ENCODE measurements around the gene SLC25A39. TPM values are rescaled to one million over a fixed set of nuclear protein-coding genes. Genes with fewer than 3 reads are reported as not detected.
A peak's percentile ranks its signal among the peaks of the same experiment; 100 is the strongest.

Gene SLC25A39
- total RNA-seq, 1 donor from 2014 or later: 65.2 TPM

DNA sequence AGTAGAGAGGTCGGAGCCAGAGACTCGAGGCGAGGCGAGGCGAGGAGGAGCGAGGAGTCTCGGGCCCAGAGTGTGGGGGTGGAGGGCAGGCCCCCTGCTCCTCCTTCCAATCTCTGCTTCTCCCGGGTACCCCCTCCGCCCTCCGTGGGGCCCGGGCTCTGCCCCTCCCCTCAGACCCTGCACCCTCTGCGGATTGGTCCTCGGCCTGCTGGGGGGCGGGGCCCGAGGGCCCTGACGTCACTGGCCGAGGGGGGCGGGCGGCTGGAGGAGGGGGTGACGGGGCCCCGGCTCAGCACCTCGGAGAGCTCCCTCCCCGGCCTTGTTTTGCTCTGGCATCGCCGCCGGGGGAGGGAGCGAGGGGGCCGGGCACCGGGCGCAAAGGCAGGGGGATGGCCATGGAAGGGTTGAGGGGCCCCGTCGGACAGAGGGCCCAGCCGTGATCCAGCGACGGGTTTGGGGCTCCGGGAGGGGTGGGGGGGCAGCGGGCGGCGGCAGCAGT lies 16.3 kb downstream of the SLC25A39 start, which contains the start of gene RUNDC3A:
Gene RUNDC3A, plus strand, starts transcription at position 282 of the 499 bp plus-strand sequence. CDS start 232 bp downstream, outside the sequence.
- Histone ChIP-seq H3K4me3 (ENCODE audit: low read length in 3 of 3) (peak within 1 kb of the TSS; percentile 43 to 58 (median 43)), H3K9me3 (ENCODE audit: control insufficient read depth in 3 of 3, low read length in 3 of 3) (no peaks in the 10 kb centered on the region), H3K36me3 (ENCODE audit: control insufficient read depth in 3 of 3, insufficient read depth in 3 of 3, low read length in 3 of 3) (no peaks in the 10 kb centered on the region), H3K27ac (ENCODE audit: low read depth, low read length) (no peak within 1 kb of the TSS), H3K9ac (ENCODE audit: low read depth in 1 of 3, low read length in 3 of 3) (no peak within 1 kb of the TSS), H3K27me3 (ENCODE audit: control insufficient read depth in 3 of 3, insufficient read depth in 3 of 3, low read length in 3 of 3) (peaks cover 15 to 25% (median 23%) of the 10 kb centered on the region in 3 donors), H3K4me1 (ENCODE audit: control insufficient read depth in 3 of 3, insufficient read depth in 3 of 3, low read length in 3 of 3) (peaks cover 6 to 8% (median 7%) of the 10 kb centered on the region in 3 donors)

DNA sequence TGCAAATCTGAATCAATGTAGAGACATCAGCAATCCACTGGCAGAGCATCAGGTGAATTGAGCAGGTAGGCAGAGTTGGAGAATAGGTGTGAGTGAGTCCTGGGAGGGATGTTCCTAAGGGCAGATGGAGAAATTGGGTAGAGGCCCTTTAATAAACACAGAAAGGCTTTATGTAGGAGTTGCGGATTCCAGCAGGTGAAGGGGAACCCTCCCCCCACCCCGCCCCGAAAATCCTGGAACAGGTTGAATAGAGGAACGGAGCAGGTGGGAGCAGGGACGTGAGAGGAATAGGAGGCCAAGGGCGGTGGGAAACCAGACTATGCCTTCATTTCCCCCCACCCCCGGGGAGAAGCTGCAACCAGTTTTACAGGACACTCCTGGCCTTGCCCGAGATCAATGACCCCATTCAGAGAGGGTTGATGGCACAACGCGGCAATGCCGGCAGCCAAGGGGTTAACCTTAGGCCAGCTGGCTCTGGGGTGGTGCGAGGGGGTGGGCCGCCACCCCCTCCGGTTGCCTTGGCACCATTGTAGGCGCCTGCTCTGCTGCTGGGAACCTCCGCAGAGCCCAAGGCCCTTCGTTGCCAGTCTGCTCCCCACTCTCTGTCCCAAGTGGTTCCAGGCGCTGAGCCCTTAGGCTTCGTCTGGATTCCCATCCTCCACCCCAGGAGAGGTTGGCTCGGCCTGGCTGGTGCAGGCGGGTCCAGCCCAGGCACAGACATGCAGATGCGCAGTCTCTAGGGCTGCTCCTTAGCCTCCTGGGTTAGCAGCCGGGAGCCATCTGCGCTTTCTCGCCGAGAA lies 17.0 kb downstream of the SLC25A39 start:
- no peaks in the 10 kb centered on the region for H3K9me3 ChIP-seq (ENCODE audit: control insufficient read depth in 3 of 3, low read length in 3 of 3)
- H3K27ac ChIP-seq (ENCODE audit: low read depth, low read length): no peak overlapping the region
- peaks cover 9 to 18% (median 17%) of the 10 kb centered on the region in 3 donors for H3K27me3 ChIP-seq (ENCODE audit: control insufficient read depth in 3 of 3, insufficient read depth in 3 of 3, low read length in 3 of 3)
- H3K36me3 ChIP-seq (ENCODE audit: control insufficient read depth in 3 of 3, insufficient read depth in 3 of 3, low read length in 3 of 3): no peaks in the 10 kb centered on the region
- H3K4me1 ChIP-seq (ENCODE audit: control insufficient read depth in 3 of 3, insufficient read depth in 3 of 3, low read length in 3 of 3): peaks cover 6 to 8% (median 7%) of the 10 kb centered on the region in 3 donors
- H3K4me3 ChIP-seq (ENCODE audit: low read length in 3 of 3): peak overlapping the region in 2 of 3 donors; percentile 29 to 43
- H3K9ac ChIP-seq (ENCODE audit: low read depth in 1 of 3, low read length in 3 of 3): no peak overlapping the region

DNA sequence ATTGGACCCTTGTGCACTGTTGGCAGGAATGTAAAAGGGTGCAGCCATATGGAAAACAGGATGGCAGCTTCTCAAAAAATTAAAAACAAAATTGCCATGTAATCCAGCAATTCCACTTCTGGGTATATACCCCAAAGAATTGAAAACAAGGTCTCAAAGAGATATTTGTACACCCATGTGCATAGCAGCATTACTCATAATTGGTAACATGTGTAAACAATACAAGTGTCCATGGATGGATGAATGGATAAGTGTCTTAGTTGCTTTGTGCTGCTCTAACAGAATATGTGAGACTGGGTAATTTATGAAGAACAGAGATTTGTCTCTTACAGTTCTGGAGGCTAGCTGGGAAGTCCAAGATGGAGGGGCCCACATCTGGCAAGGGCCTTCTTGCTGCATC lies 20.0 kb downstream of the SLC25A39 start:
- H3K36me3 ChIP-seq (ENCODE audit: control insufficient read depth in 3 of 3, insufficient read depth in 3 of 3, low read length in 3 of 3): no peaks in the 10 kb centered on the region
- peaks cover 6 to 8% (median 7%) of the 10 kb centered on the region in 3 donors for H3K4me1 ChIP-seq (ENCODE audit: control insufficient read depth in 3 of 3, insufficient read depth in 3 of 3, low read length in 3 of 3)
- H3K9ac ChIP-seq (ENCODE audit: low read depth in 1 of 3, low read length in 3 of 3): no peak overlapping the region
- no peak overlapping the region for H3K4me3 ChIP-seq (ENCODE audit: low read length in 3 of 3)
- H3K27ac ChIP-seq (ENCODE audit: low read depth, low read length): no peak overlapping the region
- H3K27me3 ChIP-seq (ENCODE audit: control insufficient read depth in 3 of 3, insufficient read depth in 3 of 3, low read length in 3 of 3): peaks cover 9 to 14% (median 12%) of the 10 kb centered on the region in 3 donors
- H3K9me3 ChIP-seq (ENCODE audit: control insufficient read depth in 3 of 3, low read length in 3 of 3): no peaks in the 10 kb centered on the region

DNA sequence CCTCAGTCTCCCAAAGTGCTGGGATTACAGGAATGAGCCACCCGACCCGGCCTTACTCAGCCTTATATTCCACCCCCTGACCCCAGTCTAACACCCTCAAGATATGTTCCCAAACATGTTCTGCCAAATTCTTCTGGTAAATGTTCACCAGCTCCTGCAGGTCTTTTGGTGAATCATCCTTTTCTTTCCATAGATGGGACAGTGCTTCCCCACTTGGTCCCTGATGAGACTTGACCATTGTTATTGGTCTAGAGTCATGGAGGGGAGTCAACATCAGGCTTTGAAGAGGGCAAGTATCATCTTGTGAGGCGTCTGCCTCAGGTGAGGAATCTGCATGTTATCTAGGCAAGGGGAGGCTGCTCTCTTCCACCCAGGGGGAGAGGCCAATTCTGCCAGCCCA lies 26.6 kb downstream of the SLC25A39 start:
- Histone ChIP-seq H3K9ac (ENCODE audit: low read depth in 1 of 3, low read length in 3 of 3) (no peak overlapping the region), H3K27ac (ENCODE audit: low read depth, low read length) (no peak overlapping the region), H3K9me3 (ENCODE audit: control insufficient read depth in 3 of 3, low read length in 3 of 3) (no peaks in the 10 kb centered on the region), H3K4me1 (ENCODE audit: control insufficient read depth in 3 of 3, insufficient read depth in 3 of 3, low read length in 3 of 3) (no peaks in the 10 kb centered on the region), H3K4me3 (ENCODE audit: low read length in 3 of 3) (no peak overlapping the region), H3K27me3 (ENCODE audit: control insufficient read depth in 3 of 3, insufficient read depth in 3 of 3, low read length in 3 of 3) (peaks cover 0 to 3% (median 0%) of the 10 kb centered on the region in 3 donors), H3K36me3 (ENCODE audit: control insufficient read depth in 3 of 3, insufficient read depth in 3 of 3, low read length in 3 of 3) (no peaks in the 10 kb centered on the region)

DNA sequence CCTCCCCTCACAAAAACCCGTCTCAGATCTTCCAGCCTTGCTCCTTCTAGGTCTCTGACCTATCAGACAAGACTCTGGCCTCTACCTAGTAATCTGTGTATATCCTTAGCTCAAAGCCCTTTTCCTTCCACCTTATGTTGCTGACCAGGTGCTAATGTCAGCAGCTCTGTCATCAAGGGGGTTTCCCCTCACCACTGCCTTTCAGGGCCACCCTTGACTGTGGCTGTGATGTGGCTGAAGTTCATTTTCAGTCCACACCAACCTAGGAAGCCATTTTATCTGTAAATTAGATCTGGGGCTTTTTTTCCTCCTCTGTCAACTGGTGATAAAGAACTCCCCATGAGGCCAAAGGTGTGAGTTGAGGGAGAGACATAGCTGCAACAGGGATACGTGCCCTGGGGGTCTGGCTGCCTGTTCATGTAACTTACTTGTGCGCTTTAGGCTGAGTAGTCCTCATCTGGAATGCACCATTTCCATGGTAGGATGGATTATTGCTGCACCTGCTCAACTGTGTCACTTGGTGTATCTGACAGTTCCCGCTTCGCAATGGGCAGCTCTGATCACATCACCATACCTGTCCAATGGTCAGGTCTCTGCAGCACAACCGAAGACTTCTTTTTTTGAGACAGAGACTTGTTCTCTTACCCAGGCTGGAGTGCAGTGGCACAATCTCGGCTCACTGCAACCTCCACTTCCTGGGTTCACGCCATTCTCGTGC lies 31.0 kb downstream of the SLC25A39 start:
- H3K4me3 ChIP-seq (ENCODE audit: low read length in 3 of 3): no peak overlapping the region
- H3K27me3 ChIP-seq (ENCODE audit: control insufficient read depth in 3 of 3, insufficient read depth in 3 of 3, low read length in 3 of 3): no peaks in the 10 kb centered on the region
- no peak overlapping the region for H3K27ac ChIP-seq (ENCODE audit: low read depth, low read length)
- H3K4me1 ChIP-seq (ENCODE audit: control insufficient read depth in 3 of 3, insufficient read depth in 3 of 3, low read length in 3 of 3): no peaks in the 10 kb centered on the region
- H3K9me3 ChIP-seq (ENCODE audit: control insufficient read depth in 3 of 3, low read length in 3 of 3): no peaks in the 10 kb centered on the region
- H3K9ac ChIP-seq (ENCODE audit: low read depth in 1 of 3, low read length in 3 of 3): no peak overlapping the region
- no peaks in the 10 kb centered on the region for H3K36me3 ChIP-seq (ENCODE audit: control insufficient read depth in 3 of 3, insufficient read depth in 3 of 3, low read length in 3 of 3)

DNA sequence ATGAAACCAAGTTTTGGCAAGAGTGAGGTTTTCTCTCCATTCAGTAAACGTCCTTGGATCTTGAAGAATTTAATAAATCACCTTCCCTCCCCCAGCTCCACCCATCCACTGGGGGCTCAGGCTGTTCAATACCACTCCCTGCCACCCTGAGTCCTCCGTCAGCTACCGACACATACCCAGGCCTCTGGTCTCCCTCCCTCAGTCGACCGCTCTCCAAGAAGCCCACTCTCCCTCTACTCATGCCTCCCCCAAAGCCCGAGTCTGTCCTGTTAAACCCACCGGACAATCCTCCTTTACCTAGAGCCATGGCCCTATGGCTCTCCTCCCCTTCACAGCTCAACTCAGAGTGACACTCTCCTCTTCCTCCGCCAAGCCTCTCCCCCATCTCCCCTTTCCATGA lies 37.0 kb downstream of the SLC25A39 start:
- no peak overlapping the region for H3K4me3 ChIP-seq (ENCODE audit: low read length in 3 of 3)
- H3K27me3 ChIP-seq (ENCODE audit: control insufficient read depth in 3 of 3, insufficient read depth in 3 of 3, low read length in 3 of 3): peaks cover 0 to 3% (median 0%) of the 10 kb centered on the region in 3 donors
- H3K36me3 ChIP-seq (ENCODE audit: control insufficient read depth in 3 of 3, insufficient read depth in 3 of 3, low read length in 3 of 3): no peaks in the 10 kb centered on the region
- H3K9me3 ChIP-seq (ENCODE audit: control insufficient read depth in 3 of 3, low read length in 3 of 3): no peaks in the 10 kb centered on the region
- H3K27ac ChIP-seq (ENCODE audit: low read depth, low read length): no peak overlapping the region
- H3K9ac ChIP-seq (ENCODE audit: low read depth in 1 of 3, low read length in 3 of 3): no peak overlapping the region
- peaks cover 0 to 2% (median 0%) of the 10 kb centered on the region in 3 donors for H3K4me1 ChIP-seq (ENCODE audit: control insufficient read depth in 3 of 3, insufficient read depth in 3 of 3, low read length in 3 of 3)

DNA sequence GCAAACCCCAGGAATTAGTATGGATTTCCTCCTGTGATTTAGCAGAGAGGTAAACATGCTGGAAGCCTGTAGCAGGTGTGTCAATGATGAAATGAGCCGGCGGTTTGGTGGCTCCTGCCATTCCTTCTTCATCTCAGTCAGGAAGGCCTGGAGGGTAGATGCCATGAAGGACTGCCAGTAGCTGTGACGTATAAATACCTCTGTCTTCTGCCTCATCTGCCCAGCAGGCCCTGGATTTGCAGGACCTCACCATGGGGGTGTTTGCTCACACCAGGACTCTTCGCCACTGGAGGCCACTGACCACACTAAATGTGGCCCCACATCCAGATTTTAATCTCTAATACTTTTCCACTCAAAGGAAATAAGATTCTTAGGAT lies 40.6 kb downstream of the SLC25A39 start:
- Histone ChIP-seq H3K9ac (ENCODE audit: low read depth in 1 of 3, low read length in 3 of 3) (no peak overlapping the region), H3K27me3 (ENCODE audit: control insufficient read depth in 3 of 3, insufficient read depth in 3 of 3, low read length in 3 of 3) (peaks cover 0 to 3% (median 0%) of the 10 kb centered on the region in 3 donors), H3K9me3 (ENCODE audit: control insufficient read depth in 3 of 3, low read length in 3 of 3) (no peaks in the 10 kb centered on the region), H3K4me1 (ENCODE audit: control insufficient read depth in 3 of 3, insufficient read depth in 3 of 3, low read length in 3 of 3) (peaks cover 9 to 17% (median 11%) of the 10 kb centered on the region in 3 donors), H3K36me3 (ENCODE audit: control insufficient read depth in 3 of 3, insufficient read depth in 3 of 3, low read length in 3 of 3) (no peaks in the 10 kb centered on the region), H3K27ac (ENCODE audit: low read depth, low read length) (no peak overlapping the region), H3K4me3 (ENCODE audit: low read length in 3 of 3) (no peak overlapping the region)

DNA sequence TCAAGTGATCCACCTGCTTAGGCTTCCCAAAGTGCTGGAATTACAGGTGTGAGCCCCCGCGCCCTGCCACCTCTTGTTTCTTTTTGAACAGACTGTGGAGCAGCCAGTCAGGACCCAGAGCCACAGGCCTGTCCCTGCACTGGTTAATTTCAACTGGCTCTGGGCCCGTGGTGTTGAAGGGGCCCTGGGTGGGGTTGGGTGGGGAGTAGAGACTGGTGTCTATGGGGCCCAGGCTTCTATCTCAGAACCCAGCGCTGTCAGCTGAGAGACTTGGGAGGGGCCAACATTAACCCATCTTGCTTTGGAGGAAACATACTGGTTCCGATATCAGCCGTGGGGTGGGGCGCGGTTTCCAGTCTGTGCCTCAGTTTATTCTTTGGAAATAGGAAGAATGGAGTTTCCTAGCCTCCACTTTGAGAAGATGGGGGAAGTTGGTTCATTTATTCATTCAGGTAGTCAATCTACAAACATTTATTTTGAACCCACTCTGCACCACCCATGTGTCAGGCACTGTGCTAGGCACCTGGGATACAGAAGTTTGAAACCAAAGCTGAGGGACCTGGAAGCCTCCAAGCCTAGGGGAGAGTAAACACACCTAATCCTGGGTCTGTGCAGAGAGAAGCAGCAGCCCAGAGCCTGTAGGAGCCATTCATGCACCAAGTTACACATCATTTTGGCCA lies 41.1 kb downstream of the SLC25A39 start:
- H3K4me1 ChIP-seq (ENCODE audit: control insufficient read depth in 3 of 3, insufficient read depth in 3 of 3, low read length in 3 of 3): peaks cover 9 to 16% (median 11%) of the 10 kb centered on the region in 3 donors
- H3K4me3 ChIP-seq (ENCODE audit: low read length in 3 of 3): no peak overlapping the region
- H3K27ac ChIP-seq (ENCODE audit: low read depth, low read length): no peak overlapping the region
- no peaks in the 10 kb centered on the region for H3K9me3 ChIP-seq (ENCODE audit: control insufficient read depth in 3 of 3, low read length in 3 of 3)
- H3K27me3 ChIP-seq (ENCODE audit: control insufficient read depth in 3 of 3, insufficient read depth in 3 of 3, low read length in 3 of 3): peaks cover 0 to 2% (median 0%) of the 10 kb centered on the region in 3 donors
- no peak overlapping the region for H3K9ac ChIP-seq (ENCODE audit: low read depth in 1 of 3, low read length in 3 of 3)
- H3K36me3 ChIP-seq (ENCODE audit: control insufficient read depth in 3 of 3, insufficient read depth in 3 of 3, low read length in 3 of 3): no peaks in the 10 kb centered on the region

DNA sequence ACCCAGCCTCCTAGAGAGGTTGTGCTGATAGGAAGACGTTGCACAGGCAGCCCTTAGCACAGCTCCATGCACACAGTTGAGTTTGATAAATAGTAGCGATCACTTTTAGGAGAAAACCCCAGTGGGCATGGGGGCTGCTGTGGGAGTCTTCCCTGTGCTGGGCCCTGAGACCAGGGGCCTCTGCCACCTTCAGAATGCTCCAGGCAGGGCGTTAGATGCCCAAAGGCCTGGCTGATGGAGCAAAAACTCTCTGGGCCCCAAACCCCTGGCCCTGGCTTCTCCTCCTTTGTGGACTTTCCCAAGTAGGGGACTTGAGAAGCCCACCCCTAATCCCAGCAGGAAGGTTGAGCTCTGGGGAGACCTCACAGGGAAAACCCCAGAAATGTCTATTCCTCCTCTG lies 42.4 kb downstream of the SLC25A39 start:
- Histone ChIP-seq H3K9me3 (ENCODE audit: control insufficient read depth in 3 of 3, low read length in 3 of 3) (no peaks in the 10 kb centered on the region), H3K9ac (ENCODE audit: low read depth in 1 of 3, low read length in 3 of 3) (no peak overlapping the region), H3K4me3 (ENCODE audit: low read length in 3 of 3) (no peak overlapping the region), H3K27ac (ENCODE audit: low read depth, low read length) (no peak overlapping the region), H3K36me3 (ENCODE audit: control insufficient read depth in 3 of 3, insufficient read depth in 3 of 3, low read length in 3 of 3) (no peaks in the 10 kb centered on the region), H3K27me3 (ENCODE audit: control insufficient read depth in 3 of 3, insufficient read depth in 3 of 3, low read length in 3 of 3) (no peaks in the 10 kb centered on the region), H3K4me1 (ENCODE audit: control insufficient read depth in 3 of 3, insufficient read depth in 3 of 3, low read length in 3 of 3) (peaks cover 9 to 16% (median 11%) of the 10 kb centered on the region in 3 donors)
